Fibroblast of villous mesenchyme (primary cell): ENCODE measurements around the gene MRPL46. TPM values are rescaled to one million over a fixed set of nuclear protein-coding genes. Genes with fewer than 3 reads are reported as not detected.

ENCODE experiments used
- DNase-seq: peaks from one replicate; pipeline ENCODE4 v3.0.0-alpha.2; 2010; ENCODE audit warnings: low read depth
- H3K4me3 ChIP-seq: 2 replicates; pipeline ENCODE4 v1.5.1; 2011; ENCODE audit warnings: low read depth, mild to moderate bottlenecking, low read length
- total RNA-seq: library from RNA; depleted of rRNA; stranded (reverse); fragments of >200 nt; gene quantifications from 2 replicates; pipeline ENCODE4 v1.2.3, GENCODE V29; 2012
- TF ChIP-seq, protein P1 (sequence below): IDR thresholded peaks from 2 replicates; pipeline ENCODE4 v1.5.1; 2012; ENCODE audit warnings: low read depth, mild to moderate bottlenecking, low read length; ENCODE audit not compliant: insufficient read depth

The MRPL46 gene
- 11.6 and 18.6 TPM in 2 replicates for total RNA-seq

GRCh38 chr15:88467073-88467934, at the start of gene MRPL46, which contains the start of gene MRPS11:
Gene MRPL46, minus strand, starts transcription at chr15:88467388. Its CDS starts 11 bp downstream, at chr15:88467377.
Gene MRPS11, plus strand, starts transcription at chr15:88467708. Its CDS starts 10 bp downstream, at chr15:88467718.
- TF ChIP-seq, protein P1, sequence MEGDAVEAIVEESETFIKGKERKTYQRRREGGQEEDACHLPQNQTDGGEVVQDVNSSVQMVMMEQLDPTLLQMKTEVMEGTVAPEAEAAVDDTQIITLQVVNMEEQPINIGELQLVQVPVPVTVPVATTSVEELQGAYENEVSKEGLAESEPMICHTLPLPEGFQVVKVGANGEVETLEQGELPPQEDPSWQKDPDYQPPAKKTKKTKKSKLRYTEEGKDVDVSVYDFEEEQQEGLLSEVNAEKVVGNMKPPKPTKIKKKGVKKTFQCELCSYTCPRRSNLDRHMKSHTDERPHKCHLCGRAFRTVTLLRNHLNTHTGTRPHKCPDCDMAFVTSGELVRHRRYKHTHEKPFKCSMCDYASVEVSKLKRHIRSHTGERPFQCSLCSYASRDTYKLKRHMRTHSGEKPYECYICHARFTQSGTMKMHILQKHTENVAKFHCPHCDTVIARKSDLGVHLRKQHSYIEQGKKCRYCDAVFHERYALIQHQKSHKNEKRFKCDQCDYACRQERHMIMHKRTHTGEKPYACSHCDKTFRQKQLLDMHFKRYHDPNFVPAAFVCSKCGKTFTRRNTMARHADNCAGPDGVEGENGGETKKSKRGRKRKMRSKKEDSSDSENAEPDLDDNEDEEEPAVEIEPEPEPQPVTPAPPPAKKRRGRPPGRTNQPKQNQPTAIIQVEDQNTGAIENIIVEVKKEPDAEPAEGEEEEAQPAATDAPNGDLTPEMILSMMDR, result no peak
- peak within 1 kb of the TSS; percentile 91 for H3K4me3 ChIP-seq
- peak; percentile 87 for DNase-seq

GRCh38 chr15:88513195-88513594, 46.0 kb upstream of the MRPL46 start:
- TF ChIP-seq, protein P1, result no peak
- DNase-seq, result peak; percentile 76
- no peak overlapping the region for H3K4me3 ChIP-seq

DNA sequence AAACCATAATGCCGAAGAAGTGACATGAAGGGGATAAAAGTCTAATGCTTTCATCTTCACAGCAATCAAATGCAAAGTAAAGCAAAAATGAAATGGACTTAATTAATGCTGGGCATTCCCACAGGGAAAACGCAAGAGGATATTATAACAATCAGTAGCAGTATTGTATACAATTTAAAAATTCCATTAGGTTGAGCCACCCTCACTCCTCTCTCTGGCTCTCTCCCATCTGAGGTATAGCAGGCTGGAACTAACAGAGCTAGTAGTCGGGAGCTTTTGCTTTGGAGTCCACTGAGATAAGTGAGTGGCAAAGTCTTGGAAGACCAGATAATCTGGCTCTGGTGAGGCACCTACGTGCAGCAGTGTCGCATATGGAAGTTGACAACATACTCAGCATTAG, 45.4 kb upstream of the MRPL46 start:
- TF ChIP-seq, protein P1, result no peak
- DNase-seq, result peak; percentile 57

DNA sequence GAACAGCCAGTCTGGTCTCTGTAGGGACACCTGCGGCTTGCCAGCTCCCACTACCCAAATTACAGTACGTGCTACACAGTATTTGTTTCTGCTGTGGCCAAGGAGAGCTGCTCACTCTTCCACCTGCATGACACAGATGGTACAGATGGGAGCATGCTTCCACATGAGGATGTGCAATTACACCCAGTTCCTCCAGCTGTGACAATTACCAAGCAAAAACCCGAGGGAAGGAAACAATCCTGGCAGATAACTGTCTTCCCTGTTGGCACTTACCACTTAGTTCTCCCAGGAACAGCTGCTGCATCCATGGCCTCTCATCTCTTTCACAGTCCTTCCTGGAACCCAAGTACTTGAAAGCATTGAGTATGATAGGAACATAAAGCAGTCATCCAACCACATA, 44.9 kb upstream of the MRPL46 start:
- no peak overlapping the region for H3K4me3 ChIP-seq
- no peak for DNase-seq
- TF ChIP-seq, protein P1, result no peak

More for the DNA sequence above, 45.4 kb upstream of the MRPL46 start:
- H3K4me3 ChIP-seq, result no peak overlapping the region

DNA sequence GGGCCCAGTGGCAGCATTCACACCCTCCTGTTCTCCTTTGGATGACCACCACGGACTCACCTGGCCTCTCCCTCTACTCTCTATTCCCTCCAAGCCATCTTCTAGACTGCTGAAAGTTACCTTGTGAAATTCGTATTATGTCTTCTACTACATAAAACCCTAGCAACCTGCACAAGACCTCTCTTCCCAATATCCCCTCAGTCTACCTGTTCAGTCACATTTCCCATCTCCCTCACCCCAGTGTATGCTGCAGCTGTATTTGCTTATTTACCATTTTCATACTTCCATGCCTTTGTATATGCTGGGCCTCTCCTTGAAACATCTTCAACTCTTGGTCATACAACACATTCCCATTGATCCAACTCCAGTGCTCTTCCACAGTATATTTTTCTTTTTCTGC, 44.0 kb upstream of the MRPL46 start:
- DNase-seq, result no peak
- TF ChIP-seq, protein P1, result no peak
- H3K4me3 ChIP-seq, result no peak overlapping the region

- DNase-seq, result no peak
- TF ChIP-seq, protein P1, result no peak
- no peak overlapping the region for H3K4me3 ChIP-seq
Observed at GRCh38 chr15:88509964-88510363, 42.8 kb upstream of the MRPL46 start.
